ENCODE data around the gene MAP3K19.
"Not testable (repeated sequence)": the region's sequence is repeated elsewhere in the genome, so short reads cannot be mapped to it uniquely, and the experiment has no call there.

MAP3K19 gene

GRCh38 chr2:135052042-135052876, 5.0 kb upstream of the MAP3K19 start, which contains the start of gene RAB3GAP1:
TSS of gene RAB3GAP1 (plus strand) at chr2:135052292. CDS start at chr2:135052308, 16 bp downstream.
- DNase-seq = peak; percentile 57

- no peak for DNase-seq
Observed at GRCh38 chr2:135050684-135051083, 3.4 kb upstream of the MAP3K19 start.

GRCh38 chr2:135050132-135050531, 2.9 kb upstream of the MAP3K19 start:
- DNase-seq = no peak

GRCh38 chr2:135048122-135048521, 875 bp upstream of the MAP3K19 start:
- DNase-seq = no peak

- DNase-seq = no peak
Observed at GRCh38 chr2:135043345-135043744, 3.9 kb downstream of the MAP3K19 start.

- DNase-seq = no peak
Observed at GRCh38 chr2:135037831-135038230, 9.4 kb downstream of the MAP3K19 start.

- DNase-seq = not testable (repeated sequence)
Observed at GRCh38 chr2:135033216-135033615, 14.0 kb downstream of the MAP3K19 start.

GRCh38 chr2:135030826-135031225, 16.4 kb downstream of the MAP3K19 start:
- no peak for DNase-seq

GRCh38 chr2:135029481-135030134, 17.6 kb downstream of the MAP3K19 start:
- DNase-seq = no peak

- DNase-seq = no peak
Observed at GRCh38 chr2:135023886-135024485, 23.3 kb downstream of the MAP3K19 start.

GRCh38 chr2:135022952-135023880, 24.0 kb downstream of the MAP3K19 start:
- no peak for DNase-seq

GRCh38 chr2:135021618-135022017, 25.6 kb downstream of the MAP3K19 start:
- no peak for DNase-seq

- DNase-seq = no peak
Observed at GRCh38 chr2:135011633-135012032, 35.6 kb downstream of the MAP3K19 start.

GRCh38 chr2:135010200-135010942, 36.9 kb downstream of the MAP3K19 start:
- no peak for DNase-seq

GRCh38 chr2:135009339-135009738, 37.9 kb downstream of the MAP3K19 start:
- no peak for DNase-seq

- no peak for DNase-seq
Observed at GRCh38 chr2:135005753-135006152, 41.5 kb downstream of the MAP3K19 start.

GRCh38 chr2:135004005-135004746, 43.1 kb downstream of the MAP3K19 start:
- DNase-seq = peak; percentile 54

GRCh38 chr2:135002836-135003235, 44.4 kb downstream of the MAP3K19 start:
- DNase-seq = no peak

GRCh38 chr2:134999521-134999920, 47.7 kb downstream of the MAP3K19 start:
- no peak for DNase-seq

- DNase-seq = peak; percentile 21
Observed at GRCh38 chr2:134988994-134989605, 58.1 kb downstream of the MAP3K19 start.

- no peak for DNase-seq
Observed at GRCh38 chr2:134985061-134985460, 62.2 kb downstream of the MAP3K19 start.
